Measurements from ENCODE around the gene SECISBP2.
"Not testable (repeated sequence)": the region's sequence is repeated elsewhere in the genome, so short reads cannot be mapped to it uniquely, and the experiment has no call there.

Gene SECISBP2

GRCh38 chr9:89310475-89311345, 7.6 kb upstream of the SECISBP2 start, which contains the start of gene CKS2:
CKS2 (plus strand) TSS chr9:89311195; CDS start chr9:89311293, 98 bp downstream.
- FAIRE-seq = peak; percentile 93

GRCh38 chr9:89311346-89312221, 6.7 kb upstream of the SECISBP2 start:
- FAIRE-seq = no peak

GRCh38 chr9:89312222-89312571, 6.1 kb upstream of the SECISBP2 start:
- no peak for FAIRE-seq

GRCh38 chr9:89313842-89314241, 4.5 kb upstream of the SECISBP2 start:
- FAIRE-seq = no peak

- FAIRE-seq = no peak
These were observed 3.3 kb upstream of the SECISBP2 start for GRCh38 chr9:89314955-89315354.

- FAIRE-seq = no peak
These were observed 2.8 kb upstream of the SECISBP2 start for GRCh38 chr9:89315482-89315881.

GRCh38 chr9:89317282-89317681, 1.0 kb upstream of the SECISBP2 start:
- FAIRE-seq = no peak

GRCh38 chr9:89319015-89319905, 960 bp downstream of the SECISBP2 start:
- peak; percentile 78 for FAIRE-seq

GRCh38 chr9:89323390-89323789, 5.1 kb downstream of the SECISBP2 start:
- no peak for FAIRE-seq

GRCh38 chr9:89325733-89326132, 7.4 kb downstream of the SECISBP2 start:
- FAIRE-seq = no peak

- FAIRE-seq = no peak
These were observed 9.8 kb downstream of the SECISBP2 start for GRCh38 chr9:89328064-89328463.

GRCh38 chr9:89329917-89330316, 11.6 kb downstream of the SECISBP2 start:
- FAIRE-seq = no peak

- FAIRE-seq = no peak
These were observed 12.2 kb downstream of the SECISBP2 start for GRCh38 chr9:89330513-89330912.

- FAIRE-seq = no peak
These were observed 21.5 kb downstream of the SECISBP2 start for GRCh38 chr9:89339807-89340206.

GRCh38 chr9:89340332-89340731, 22.0 kb downstream of the SECISBP2 start:
- no peak for FAIRE-seq

- FAIRE-seq = no peak
These were observed 23.9 kb downstream of the SECISBP2 start for GRCh38 chr9:89342213-89342612.

- FAIRE-seq = no peak
These were observed 24.6 kb downstream of the SECISBP2 start for GRCh38 chr9:89342948-89343347.

GRCh38 chr9:89343812-89344211, 25.5 kb downstream of the SECISBP2 start:
- not testable (repeated sequence) for FAIRE-seq

- FAIRE-seq = no peak
These were observed 27.2 kb downstream of the SECISBP2 start for GRCh38 chr9:89345476-89345875.

GRCh38 chr9:89346696-89347095, 28.4 kb downstream of the SECISBP2 start:
- FAIRE-seq = no peak

- no peak for FAIRE-seq
These were observed 29.4 kb downstream of the SECISBP2 start for GRCh38 chr9:89347651-89348050.

- no peak for FAIRE-seq
These were observed 31.3 kb downstream of the SECISBP2 start for GRCh38 chr9:89349607-89350006.
